HG03520 (cell line): ENCODE data around the gene CRYBG3.

Experiments
- ATAC-seq: cut with Tn5 transposase; IDR thresholded peaks from one replicate; pipeline ENCODE4 v1.9.1; 2021; ENCODE audit warnings: mild to moderate bottlenecking, moderate library complexity; ENCODE audit not compliant: unreplicated experiment

The CRYBG3 gene

DNA sequence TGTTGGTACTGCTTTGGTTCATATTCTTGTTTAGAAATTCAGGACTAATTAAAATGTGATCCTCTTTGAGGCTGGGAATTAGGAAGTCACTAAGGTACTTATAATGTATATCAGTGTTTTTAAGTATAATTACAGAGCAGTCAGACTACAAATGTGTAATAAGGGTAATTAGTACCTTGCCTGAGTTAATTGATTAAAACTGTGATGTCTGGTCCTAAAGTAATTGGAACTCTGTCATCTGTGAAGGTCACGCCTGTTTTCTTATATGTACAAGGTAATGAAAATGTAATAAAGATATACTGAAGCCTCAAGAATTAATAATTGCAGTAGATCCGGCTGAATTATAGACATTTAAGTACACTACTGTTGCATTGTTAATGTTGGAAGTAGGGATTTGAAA is 117.6 kb downstream of the CRYBG3 start:
- no peak for ATAC-seq

DNA sequence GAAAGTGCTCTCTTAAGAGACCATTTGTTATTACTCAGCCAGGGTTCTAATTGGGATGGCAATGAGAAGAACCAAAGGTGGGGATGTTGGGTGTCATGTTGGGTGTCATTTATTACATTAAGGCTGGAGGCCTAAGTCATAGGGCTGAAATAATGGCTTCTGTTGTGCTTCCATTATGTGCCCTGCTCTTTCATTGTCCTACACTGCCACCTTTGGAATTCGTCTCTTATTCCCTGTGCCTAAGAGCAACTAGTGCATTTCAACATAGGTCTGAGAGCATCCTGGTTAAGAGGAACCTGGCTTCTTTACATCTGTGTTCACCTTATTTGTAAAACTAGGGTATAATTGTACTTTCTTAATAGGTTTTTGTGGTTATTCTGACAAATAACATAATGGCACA is 118.2 kb downstream of the CRYBG3 start:
- ATAC-seq: no peak

DNA sequence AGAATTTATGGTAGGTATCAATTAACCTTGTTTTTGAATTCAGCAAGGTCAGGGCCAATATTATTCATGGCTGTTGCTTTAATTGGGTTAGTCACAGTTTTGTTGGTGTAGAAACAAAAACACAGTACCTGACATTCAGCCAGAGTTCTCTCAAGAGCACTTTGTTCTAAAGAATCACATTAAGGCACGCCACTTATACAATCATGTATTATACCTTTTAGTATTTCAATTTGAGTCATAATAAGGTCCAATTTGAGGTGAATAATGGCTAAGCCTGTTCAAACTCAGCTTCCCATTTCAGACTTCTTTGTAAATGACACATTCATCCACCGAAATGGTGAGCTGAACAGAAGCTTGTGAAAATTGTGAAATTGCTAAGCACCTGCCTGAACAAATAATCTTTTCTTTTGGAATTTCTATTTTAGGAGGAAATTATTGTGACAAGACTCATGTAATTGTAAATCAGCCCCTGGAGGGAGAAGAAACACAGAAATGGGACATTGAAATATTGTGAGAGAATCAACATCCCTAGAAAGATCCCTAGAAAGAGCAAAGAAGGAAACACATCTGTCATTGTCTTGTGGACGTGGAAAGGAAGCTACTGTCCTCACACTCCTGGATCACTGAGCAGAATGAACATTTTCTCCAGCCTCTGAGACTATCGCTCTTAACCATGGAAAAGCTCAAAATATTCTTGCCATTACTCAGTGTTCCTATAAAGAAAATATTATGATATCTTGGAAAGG is 121.2 kb downstream of the CRYBG3 start:
- ATAC-seq: no peak

DNA sequence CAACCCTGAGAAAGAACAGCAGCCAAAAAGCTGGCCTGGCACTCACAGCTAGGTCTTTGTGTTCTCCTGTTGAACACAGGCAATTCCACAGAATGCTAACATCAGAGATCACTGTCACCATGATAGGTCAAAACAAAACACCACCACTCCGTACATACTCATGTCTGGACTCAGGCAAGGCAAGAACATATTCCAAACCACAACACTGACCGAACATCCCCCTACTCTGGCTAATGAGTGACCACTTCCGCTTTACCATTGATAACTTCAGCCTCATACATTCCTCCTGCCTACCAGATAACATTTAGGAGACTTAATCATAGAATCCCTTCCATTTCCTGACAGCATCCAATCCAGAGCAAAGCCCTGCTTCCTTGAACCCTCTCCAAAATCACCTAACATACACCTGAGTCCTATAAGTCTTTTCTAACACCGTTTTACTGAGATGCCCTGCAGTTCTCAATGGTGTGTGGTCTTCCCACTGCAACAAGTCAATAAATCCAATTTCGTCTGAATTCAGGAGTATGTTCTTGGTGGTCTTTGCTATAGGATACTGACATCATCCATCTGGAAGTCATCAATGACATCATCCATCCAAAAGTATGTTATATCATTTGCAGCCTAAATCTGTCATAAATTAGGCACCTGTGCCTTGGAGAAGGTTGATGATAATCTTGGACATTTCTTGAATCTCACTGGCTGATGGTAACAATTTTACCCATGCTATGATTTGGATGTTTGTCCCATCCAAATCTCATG is 126.7 kb downstream of the CRYBG3 start:
- no peak for ATAC-seq

DNA sequence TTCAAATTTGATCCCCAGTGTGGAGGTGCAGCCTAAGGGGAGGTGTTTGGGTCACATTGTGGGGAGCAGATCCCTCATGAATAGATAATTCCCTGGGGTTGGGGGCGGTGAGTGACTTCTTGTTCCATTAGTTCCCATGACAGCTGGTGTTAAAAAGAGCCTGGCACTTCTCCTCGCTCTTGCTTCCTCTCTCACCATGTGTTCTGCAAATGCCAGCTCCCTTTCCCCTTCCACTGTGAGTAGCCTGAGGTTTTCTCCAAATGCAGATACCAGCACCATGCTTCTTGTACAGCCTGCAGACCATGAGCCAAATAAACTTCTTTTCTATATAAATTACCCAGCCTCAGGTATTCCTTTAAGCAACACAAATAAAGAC is 127.3 kb downstream of the CRYBG3 start:
- no peak for ATAC-seq

DNA sequence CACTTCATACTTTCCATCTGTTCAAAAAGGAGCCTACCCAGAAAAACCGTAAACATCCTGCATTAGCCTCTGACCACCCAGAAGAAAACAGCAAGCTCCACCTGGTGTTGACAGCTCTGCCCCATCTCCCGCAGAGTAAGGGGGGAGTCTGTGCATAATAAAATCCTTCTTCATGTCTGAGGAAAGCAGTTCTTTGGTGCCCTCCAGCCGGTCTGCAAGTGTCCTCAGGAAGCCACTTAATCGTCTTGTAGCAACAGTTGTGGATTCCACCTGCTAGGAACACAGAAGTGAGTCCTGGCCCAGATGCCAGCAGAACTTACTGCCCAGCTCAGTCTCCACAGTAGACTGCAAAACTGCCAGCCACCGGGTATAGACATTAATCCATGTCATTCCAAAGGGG is 127.9 kb downstream of the CRYBG3 start:
- ATAC-seq: no peak

DNA sequence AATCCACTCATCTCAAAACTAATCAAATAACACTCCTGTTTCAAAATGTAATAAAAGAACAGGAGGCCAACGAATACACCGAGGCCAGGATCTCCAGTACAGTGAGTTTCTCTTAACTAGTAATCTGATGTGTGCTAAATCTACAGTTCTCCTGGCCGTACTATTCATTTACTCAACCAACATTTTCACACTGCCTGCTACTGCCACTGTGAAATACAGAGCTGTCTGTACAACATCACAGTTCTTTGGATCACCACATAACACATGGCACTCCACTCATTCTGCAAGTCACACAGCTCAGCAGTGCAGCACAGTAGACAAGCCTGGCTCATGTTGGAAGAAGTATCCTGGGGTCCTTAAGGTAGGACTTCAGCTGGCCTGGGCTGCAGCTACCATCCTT is 128.5 kb downstream of the CRYBG3 start:
- no peak for ATAC-seq

DNA sequence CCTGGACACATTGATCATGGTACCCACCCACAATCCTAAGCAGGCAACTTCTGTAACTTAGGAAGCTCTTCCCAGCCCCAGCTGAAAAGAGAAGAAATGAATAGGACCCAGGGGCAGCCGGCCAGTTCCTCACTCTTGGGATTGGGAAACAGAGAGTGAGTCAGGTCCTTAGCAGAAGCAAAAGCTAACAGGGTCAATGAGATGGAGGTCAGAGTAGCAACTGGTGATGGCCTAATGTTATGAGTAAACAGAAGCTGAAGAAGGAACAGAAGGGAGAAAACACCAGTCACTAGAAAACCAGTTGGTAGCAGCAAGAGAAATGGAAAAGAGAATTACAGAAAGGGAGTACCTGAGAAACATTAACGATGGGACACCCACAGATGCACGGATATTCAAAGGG is 130.5 kb downstream of the CRYBG3 start:
- ATAC-seq: no peak

DNA sequence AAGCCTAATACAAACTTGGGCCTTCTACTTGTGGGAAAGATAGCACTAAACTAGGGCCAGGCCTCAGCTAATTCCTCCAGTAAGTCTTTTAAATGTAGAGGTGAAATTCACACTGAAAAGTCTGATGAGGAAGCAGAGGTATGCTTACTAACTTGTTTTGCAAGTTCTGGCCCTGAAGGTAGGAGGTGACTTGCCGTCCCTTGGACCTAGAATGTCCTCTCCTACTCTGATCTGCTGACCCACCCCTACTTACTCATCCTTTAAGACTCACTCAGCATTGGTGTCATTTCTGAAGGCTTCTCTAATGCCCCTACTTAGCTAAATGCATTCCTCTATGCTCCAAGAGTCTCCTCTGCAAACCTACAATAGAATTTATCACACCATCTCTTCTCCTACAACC is 131.1 kb downstream of the CRYBG3 start:
- no peak for ATAC-seq

DNA sequence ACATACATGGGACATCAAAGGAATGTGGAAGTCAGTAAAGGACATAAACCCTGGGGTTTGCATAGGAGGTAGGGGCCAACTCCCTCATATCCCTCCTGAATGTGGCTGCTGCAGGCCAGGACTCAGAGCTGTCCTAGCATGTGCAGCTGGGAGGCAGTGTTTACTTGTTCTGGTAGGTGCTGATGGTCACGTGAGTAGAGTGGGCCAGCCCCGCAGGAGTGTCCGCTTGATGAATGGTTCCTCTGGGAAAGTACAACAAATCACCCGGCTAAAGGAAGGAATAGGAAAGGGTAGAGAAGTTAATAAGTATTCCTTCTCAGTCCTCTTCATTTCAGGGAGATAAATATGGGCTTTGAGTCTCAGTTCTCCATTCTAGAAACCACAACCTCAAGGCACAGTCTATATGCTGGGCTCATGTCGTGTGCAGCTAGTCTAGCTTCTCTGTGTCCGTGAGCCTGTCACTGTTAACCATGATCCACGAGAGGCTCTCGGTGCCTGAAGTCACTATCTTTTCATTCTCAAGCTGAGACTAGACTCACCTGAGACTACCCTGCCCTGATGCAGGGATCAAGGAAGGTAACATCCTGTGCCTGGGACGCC is 132.5 kb downstream of the CRYBG3 start:
- no peak for ATAC-seq

DNA sequence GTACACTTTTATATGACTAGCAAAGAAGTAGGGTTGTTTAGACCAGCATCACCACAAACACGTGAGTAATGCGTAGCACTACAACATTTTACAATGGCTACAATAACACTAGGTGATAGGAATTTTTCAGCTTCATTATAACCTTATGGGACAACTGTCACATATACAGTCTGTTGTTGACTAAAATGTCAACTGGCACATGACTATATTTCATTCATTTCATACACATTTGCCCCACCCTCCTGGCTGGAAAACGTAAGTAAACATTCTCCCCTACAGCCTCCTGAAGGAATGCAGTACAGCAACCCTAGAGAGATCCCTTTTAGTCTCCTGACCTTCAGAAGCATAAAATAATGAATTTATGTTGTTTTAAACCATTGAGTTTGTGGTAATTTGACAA is 134.2 kb downstream of the CRYBG3 start:
- ATAC-seq: no peak

DNA sequence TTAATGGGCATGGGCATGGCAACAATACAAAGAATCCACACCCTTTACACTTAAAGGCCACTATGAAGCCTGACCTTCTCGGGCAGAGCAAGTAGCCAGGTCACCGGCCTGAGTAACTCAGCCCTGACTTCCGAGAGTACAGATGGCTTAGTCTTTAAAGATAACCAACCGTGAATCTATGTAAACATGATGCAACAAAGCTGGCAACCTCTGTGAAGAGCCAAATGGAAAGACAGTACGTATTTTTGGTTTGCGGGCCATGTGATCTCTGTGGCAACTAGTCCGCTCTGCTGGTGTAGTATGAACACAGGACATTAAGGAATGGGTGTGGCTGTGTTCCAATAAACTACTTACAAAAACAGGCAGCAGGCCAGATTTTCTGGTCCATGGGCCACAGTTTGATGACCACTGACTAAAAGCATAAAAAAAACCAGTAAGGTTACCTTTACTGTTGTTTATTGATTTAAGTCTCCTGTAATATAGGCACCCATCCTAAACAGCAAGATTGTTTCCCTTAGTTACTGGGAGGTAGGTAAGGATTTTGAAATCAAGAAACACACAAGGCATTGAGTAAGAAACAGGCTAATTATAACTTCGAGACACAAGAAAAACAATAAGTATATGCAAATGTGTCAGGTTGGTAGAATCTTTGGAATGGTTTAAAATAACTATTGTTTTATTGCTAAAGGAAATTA is 136.0 kb downstream of the CRYBG3 start:
- ATAC-seq: no peak

DNA sequence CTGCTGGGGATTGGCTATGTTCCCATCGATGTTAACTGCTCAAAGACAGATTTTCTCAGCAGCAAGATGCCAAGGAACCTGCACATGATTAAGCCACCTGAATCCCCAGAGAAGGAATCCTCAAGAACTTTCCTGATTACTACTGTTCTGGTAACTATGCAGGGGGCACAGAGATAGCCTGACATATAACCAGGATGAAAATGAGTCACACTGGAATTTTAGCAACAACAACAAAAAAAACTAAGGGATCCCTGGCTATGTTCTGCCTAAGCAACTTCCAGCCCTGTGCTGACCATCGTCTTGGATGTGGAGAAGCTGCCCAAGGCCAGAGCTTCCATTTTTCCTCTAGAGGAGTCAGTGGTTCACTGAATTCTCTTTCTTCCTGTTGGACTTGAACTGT is 136.6 kb downstream of the CRYBG3 start:
- no peak for ATAC-seq

DNA sequence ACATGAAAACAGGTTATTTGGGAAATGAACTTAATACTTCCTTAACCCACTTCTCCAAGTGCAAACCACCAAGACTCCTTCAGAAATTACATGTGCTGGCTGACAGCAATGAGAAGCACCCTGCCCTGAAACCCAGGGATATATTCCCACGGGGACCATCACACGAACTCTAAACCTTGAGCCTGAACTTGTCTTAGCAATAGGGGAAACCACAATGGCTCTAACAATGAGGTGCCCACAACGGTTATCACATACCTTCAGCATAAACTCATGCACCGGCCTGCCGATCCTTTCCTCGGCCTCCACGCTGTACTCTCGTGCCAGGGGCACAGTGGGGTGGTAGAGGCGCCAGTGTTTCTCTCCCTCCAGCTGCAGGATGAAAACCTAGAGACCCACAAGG is 137.0 kb downstream of the CRYBG3 start:
- no peak for ATAC-seq

DNA sequence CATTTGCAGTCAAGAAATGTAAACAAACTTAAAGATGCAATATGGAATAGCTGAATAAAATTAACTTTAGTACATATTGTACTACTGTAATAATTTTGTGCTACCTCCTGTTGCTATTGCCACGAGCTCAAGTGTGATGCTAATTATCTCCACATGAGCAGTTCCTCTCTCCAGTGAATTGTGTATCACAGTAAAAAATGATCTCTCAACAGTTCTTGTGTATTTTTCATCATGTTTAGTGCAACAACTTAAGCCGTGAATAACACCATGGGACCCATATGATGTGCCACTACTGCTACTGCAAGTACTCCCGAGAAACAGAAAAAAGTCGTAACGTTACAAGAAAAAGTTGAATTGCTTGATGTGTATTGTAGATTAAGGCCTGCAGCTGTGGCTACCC is 138.1 kb downstream of the CRYBG3 start:
- ATAC-seq: no peak

DNA sequence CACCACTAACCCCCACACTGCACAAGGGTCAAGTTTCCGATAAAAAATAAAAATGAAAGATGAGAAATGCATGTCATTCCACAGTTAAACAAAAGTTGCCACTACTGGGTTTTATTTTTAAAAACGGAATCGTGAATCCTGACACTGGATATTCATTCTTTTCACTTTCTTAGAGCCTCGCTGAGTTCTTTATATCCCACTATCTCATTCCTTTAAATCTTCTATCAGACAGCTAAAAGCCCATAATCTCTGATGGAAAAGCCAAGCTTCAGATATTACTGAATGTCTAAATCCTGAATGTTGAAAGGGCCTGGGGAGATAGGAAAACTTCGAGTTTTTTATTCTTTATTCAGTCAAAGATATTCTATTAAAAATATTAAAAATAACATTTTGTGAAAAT is 138.7 kb downstream of the CRYBG3 start:
- ATAC-seq: no peak

DNA sequence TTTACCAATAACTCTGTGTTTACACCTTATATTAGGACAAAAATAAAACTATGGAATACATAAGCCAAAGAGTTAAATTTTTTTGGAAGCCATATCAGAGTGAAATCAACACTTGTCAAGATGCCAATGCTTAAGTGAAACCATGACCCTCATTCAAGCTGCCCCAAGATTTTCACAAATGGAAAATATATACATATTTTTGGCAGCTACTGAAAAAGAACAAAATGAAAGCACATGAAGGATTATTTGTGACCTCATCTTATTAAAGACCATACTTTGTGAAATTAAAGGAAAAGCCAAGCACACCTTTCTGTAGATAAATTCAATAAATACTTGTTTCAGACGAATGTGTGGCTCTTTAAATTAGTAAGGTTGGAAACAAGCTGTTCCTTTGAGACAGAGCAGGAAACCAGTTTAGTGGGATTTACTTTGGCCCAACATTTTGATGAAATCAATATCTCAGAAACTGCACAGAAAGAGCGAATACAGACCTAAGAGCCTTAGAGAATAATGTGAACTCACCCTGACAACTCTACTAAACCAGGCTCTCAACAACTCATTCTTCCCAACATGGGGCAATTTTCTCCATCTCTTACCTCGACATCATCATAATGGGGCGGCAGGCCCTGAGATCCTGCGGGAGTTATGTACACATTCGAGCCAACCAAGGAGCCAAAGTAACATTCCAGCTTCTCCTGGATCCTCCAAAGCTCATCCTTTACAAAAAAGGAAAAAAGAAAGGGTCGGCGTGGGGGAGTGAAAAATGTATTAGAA is 139.4 kb downstream of the CRYBG3 start:
- no peak for ATAC-seq

DNA sequence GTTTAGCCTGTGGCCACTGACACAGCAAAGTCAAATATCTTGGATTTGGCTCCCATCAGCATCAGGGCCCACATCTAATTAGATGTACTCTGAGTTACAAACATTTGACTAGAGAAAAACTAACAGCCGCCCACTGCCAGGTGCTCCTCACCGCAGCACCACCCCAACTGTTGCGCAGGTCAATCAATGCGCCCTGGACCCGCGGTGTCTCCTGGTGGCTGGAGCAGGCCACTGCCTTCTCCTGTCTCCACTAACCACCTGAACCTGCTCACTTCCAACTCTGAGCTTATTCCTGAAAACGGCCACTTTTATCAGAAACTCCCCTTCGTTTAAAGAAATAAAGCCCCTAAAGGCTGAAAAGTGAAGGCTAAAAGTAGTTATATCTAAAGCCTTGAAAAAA is 146.2 kb downstream of the CRYBG3 start:
- no peak for ATAC-seq

DNA sequence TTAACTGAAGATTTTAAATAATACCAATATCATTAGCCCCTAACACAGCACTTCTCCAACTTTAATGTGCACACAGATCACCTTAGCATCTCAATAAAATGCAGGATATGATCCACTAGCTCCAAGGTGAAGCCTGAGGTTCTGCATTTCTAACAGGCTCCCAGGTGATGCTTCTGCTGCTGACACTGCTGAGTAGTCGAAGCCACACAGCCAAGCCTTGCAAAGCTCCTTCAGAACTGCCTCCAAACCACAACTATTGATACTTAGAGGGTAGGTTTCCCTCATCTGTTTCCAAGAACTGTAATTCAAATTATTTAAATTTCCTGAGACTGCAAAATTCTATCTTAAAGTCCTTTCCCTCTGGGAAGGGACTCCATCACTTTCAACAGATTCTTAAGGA is 146.6 kb downstream of the CRYBG3 start:
- no peak for ATAC-seq

DNA sequence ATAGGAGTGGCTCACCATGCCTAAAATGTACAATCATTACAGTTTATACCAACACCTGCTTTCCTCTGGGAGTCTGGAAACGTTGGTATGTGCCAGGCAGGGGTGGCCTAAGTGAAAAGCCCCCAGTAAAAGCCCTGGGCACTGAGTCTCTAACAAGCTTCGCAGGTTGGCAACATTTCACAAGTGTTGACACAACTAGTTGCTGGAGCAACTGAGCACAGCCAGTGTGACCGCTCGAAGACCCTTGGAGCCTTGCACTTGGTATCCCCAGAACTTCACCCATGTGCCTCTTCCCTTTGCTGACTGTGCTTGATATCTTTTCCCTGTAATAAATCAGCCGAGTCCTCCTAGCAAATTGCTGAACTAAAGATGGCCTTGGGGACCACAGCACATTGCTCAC is 147.7 kb downstream of the CRYBG3 start:
- ATAC-seq: no peak

DNA sequence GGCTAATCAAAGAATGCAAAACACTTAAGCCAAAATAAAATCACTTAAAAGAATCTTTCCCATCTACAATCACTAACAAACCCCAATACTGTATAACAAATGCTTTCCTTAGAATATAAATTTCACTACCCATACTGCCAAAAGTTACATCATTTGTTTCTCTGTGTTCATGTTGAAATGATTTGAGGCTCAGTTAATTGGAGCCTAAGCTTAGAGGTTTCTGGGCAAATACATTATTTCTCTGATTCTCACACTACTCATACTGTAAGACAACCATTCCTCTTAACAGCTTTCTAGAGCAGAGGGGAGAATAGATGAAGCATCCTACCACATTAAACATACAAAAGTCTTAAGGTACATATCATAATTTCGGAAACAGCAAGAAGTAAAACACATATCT is 148.3 kb downstream of the CRYBG3 start:
- ATAC-seq: no peak
